ENCODE measurements around the gene PLA2G5.

GRCh38 chr1:20076223-20076622 lies 6.2 kb downstream of the PLA2G5 start:
- TF ChIP-seq CTCF (IDR thresholded peaks at IDR 0.05; ENCODE audit: low read depth, low read length) (no peak), EZH2phosphoT487 (IDR thresholded peaks at IDR 0.05; ENCODE audit: low read depth) (no peak)
